Uterus (tissue), 2 donors: ENCODE data around the gene PRSS12.

Experiments used
- POLR2A ChIP-seq, 2 donors: fragments of 450-650 bp; IDR thresholded peaks; one replicate each; pipeline ENCODE4 v1.6.1; 2016; ENCODE audit warnings: antibody characterized with exemption in 2 of 2, mild to moderate bottlenecking in 1 of 2, moderate library complexity in 1 of 2
- TF ChIP-seq, protein P1 (sequence below), 4 experiments: fragments of 200-600 bp in 2 of 4; fragments of 450-650 bp in 2 of 4; sonication (generic) in 2 of 4; IDR thresholded peaks; one replicate each; pipeline ENCODE4 v1.5.1; 2016 to 2019; ENCODE audit warnings: antibody characterized with exemption in 4 of 4, mild to moderate bottlenecking in 2 of 4, moderate library complexity in 1 of 4

- TF ChIP-seq, protein P1, sequence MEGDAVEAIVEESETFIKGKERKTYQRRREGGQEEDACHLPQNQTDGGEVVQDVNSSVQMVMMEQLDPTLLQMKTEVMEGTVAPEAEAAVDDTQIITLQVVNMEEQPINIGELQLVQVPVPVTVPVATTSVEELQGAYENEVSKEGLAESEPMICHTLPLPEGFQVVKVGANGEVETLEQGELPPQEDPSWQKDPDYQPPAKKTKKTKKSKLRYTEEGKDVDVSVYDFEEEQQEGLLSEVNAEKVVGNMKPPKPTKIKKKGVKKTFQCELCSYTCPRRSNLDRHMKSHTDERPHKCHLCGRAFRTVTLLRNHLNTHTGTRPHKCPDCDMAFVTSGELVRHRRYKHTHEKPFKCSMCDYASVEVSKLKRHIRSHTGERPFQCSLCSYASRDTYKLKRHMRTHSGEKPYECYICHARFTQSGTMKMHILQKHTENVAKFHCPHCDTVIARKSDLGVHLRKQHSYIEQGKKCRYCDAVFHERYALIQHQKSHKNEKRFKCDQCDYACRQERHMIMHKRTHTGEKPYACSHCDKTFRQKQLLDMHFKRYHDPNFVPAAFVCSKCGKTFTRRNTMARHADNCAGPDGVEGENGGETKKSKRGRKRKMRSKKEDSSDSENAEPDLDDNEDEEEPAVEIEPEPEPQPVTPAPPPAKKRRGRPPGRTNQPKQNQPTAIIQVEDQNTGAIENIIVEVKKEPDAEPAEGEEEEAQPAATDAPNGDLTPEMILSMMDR (IDR thresholded peaks at IDR 0.05): no peak
- TF ChIP-seq POLR2A (IDR thresholded peaks at IDR 0.05): no peak
Observed at GRCh38 chr4:118373614-118374255, 20.9 kb upstream of the PRSS12 start.
